K562 treated with DMSO at 1 percent for 24 hours (cell line): ENCODE measurements around the gene HSD17B13. TPM values are rescaled to one million over a fixed set of nuclear protein-coding genes. Genes with fewer than 3 reads are reported as not detected.

Source experiments
- total RNA-seq: library from RNA; unstranded; fragments of 300-600 nt; gene quantifications from 2 replicates; pipeline ENCODE4 v1.2.3, GENCODE V29; 2022; ENCODE audit warnings: low read depth; ENCODE audit not compliant: insufficient read depth

Gene HSD17B13
- 0.10 TPM in 1 of 2 replicates, not detected in the other for total RNA-seq

GRCh38 chr4:87322754-87323153 lies at the start of gene HSD17B13:
Gene HSD17B13 (minus strand): TSS chr4:87322882. CDS start chr4:87322841, 41 bp downstream.

Other genes starting within 250 kb of the HSD17B13 start
- gene KLHL8, start 102.3 kb downstream of the HSD17B13 start, total RNA-seq, result 6.1 and 7.7 TPM in 2 replicates
- 49.0 and 58.2 TPM in 2 replicates for gene HSD17B11, start 68.3 kb upstream of the HSD17B13 start, total RNA-seq
- 22.1 and 23.7 TPM in 2 replicates for gene NUDT9, start 99.7 kb upstream of the HSD17B13 start, total RNA-seq
- gene SPARCL1, start 206.5 kb upstream of the HSD17B13 start, total RNA-seq, result 0.70 and 1.7 TPM in 2 replicates